ENCODE results near the gene KCND1. TPM values are rescaled to one million over a fixed set of nuclear protein-coding genes. Genes with fewer than 3 reads are reported as not detected.

Gene KCND1
- total RNA-seq, 1 experiment from 2014 or later: 0.51 TPM

DNA sequence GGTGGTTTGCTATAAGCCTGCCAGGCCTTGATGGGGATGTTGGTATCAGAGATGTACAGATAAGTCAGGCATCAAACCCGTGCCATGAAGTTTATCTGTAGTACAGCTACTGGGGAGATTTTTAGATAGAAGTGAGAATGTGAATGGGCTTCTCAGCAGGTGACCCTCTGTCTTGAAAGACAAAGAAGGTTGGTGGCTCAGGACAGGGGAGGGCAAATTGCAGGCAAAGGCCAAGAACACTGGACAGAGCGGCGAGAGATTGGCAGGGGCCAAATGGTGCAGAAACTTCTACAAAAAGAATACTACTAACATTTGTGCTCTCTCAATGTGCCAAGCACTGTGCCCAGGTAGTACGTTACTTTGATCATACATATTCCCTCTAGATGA lies 50.9 kb downstream of the KCND1 start:
- intact Hi-C loops (cut with micrococcal nuclease): no loop called here
- no peak overlapping the region for H3K9ac ChIP-seq (ENCODE audit: low read length)
- TF ChIP-seq CTCF (conservative IDR thresholded peaks at IDR 0.05; ENCODE audit: low read depth, low read length) (no peak), EZH2phosphoT487 (IDR thresholded peaks at IDR 0.05; ENCODE audit: borderline replicate concordance, low read length) (no peak), EZH2 (IDR thresholded peaks at IDR 0.05; ENCODE audit: low read length, unreplicated experiment) (no peak)
- no peaks in the 10 kb centered on the region for H3K9me2 ChIP-seq (replicated peaks; ENCODE audit: low read length)
- peaks cover 13% of the 10 kb centered on the region for H3K4me1 ChIP-seq (ENCODE audit: insufficient read depth, low read length)
- ATAC-seq (no peak), DNase-seq (no peak)
- no peaks in the 10 kb centered on the region for H4K20me1 ChIP-seq (ENCODE audit: low read length)
- H3K79me2 ChIP-seq (ENCODE audit: low read length): peaks cover 21% of the 10 kb centered on the region
- H3K4me3 ChIP-seq (ENCODE audit: low read length): no peak overlapping the region
- no peak overlapping the region for H2AFZ ChIP-seq (ENCODE audit: low read length)
- BruUV-seq (replicated peaks): no TSS peak
- H3F3A ChIP-seq (ENCODE audit: low read length, unreplicated experiment): no peaks in the 10 kb centered on the region
- H3K27me3 ChIP-seq (ENCODE audit: low read length): no peaks in the 10 kb centered on the region
- H3K9me3 ChIP-seq (ENCODE audit: low read length): no peaks in the 10 kb centered on the region
- ChIA-PET CTCF (no interaction called here), POLR2A (ENCODE audit: unreplicated experiment) (no interaction called here)
- H3K27ac ChIP-seq (ENCODE audit: low read length): no peak overlapping the region
- peaks cover 9% of the 10 kb centered on the region; the same call in 1 of the 2 replicates for H3K36me3 ChIP-seq (ENCODE audit: low read depth, low read length)
- H3K4me2 ChIP-seq (ENCODE audit: low read length): no peak overlapping the region

DNA sequence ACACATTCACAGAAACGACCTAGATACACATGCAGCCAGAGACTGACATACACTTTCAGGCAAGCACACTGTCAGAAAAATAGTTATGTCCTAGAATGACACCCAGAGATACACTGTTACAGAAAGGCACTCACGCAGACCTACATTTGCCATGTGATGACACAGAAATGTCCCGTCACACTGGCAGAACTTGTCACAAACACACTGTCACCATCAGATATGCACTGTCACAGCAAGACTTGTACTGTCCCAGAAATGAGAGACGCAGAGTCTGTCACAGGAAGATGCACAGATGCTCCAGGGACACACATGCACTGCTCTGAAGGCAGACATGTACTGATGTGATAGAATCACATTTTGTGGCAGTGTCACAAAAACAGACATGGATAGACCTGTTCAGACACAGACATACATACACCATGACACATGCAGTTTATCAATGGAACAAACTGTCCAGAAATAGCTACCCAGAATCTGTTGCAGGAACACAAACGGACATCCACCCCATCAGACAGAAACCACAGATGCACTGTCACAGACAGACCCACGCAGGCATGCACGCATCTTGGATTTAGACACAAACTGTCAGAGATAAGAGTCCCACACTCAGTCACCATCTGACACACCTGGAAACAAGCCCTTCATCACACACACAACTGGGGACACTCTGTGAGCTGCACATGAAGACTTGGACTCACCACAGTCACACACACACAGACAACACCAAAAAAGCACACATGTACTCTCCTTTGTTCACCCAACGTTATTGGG lies 51.5 kb downstream of the KCND1 start:
- ChIA-PET CTCF (no interaction called here), POLR2A (ENCODE audit: unreplicated experiment) (no interaction called here)
- peak; percentile 2; the same call in 1 of the 2 replicates for ATAC-seq
- Histone ChIP-seq H3K27ac (ENCODE audit: low read length) (no peak overlapping the region), H3K9ac (ENCODE audit: low read length) (no peak overlapping the region), H3K4me1 (ENCODE audit: insufficient read depth, low read length) (peaks cover 13% of the 10 kb centered on the region), H4K20me1 (ENCODE audit: low read length) (no peaks in the 10 kb centered on the region), H2AFZ (ENCODE audit: low read length) (no peak overlapping the region), H3K27me3 (ENCODE audit: low read length) (no peaks in the 10 kb centered on the region), H3K4me2 (ENCODE audit: low read length) (peak overlapping the region; percentile 98), H3K36me3 (ENCODE audit: low read depth, low read length) (peaks cover 9% of the 10 kb centered on the region; the same call in 1 of the 2 replicates), H3K4me3 (ENCODE audit: low read length) (peak overlapping the region; percentile 90; the same call in 1 of the 2 replicates), H3K79me2 (ENCODE audit: low read length) (peaks cover 27% of the 10 kb centered on the region), H3K9me3 (ENCODE audit: low read length) (no peaks in the 10 kb centered on the region), H3F3A (ENCODE audit: low read length, unreplicated experiment) (no peaks in the 10 kb centered on the region), H3K9me2 (replicated peaks; ENCODE audit: low read length) (no peaks in the 10 kb centered on the region)
- no peak for TF ChIP-seq EZH2phosphoT487 (IDR thresholded peaks at IDR 0.05; ENCODE audit: borderline replicate concordance, low read length)
- TF ChIP-seq EZH2 (IDR thresholded peaks at IDR 0.05; ENCODE audit: low read length, unreplicated experiment): no peak
- no peak for TF ChIP-seq CTCF (conservative IDR thresholded peaks at IDR 0.05; ENCODE audit: low read depth, low read length)
- intact Hi-C loops (cut with micrococcal nuclease): loop anchor here (1.0 to 5.0 kb wide), 3 partner anchors 37 to 158 kb away; partner anchors contain the start of genes GLOD5 and OTUD5
- no peak for DNase-seq
- BruUV-seq (replicated peaks): no TSS peak

- Histone ChIP-seq H3F3A (ENCODE audit: low read length, unreplicated experiment) (no peaks in the 10 kb centered on the region), H3K36me3 (ENCODE audit: low read depth, low read length) (peaks cover 14% of the 10 kb centered on the region; the same call in 1 of the 2 replicates), H3K9ac (ENCODE audit: low read length) (peak overlapping the region; percentile 8; the same call in 1 of the 2 replicates), H4K20me1 (ENCODE audit: low read length) (no peaks in the 10 kb centered on the region), H3K27me3 (ENCODE audit: low read length) (no peaks in the 10 kb centered on the region), H3K27ac (ENCODE audit: low read length) (no peak overlapping the region), H3K4me2 (ENCODE audit: low read length) (peak overlapping the region; percentile 98), H3K79me2 (ENCODE audit: low read length) (peaks cover 29% of the 10 kb centered on the region), H3K4me3 (ENCODE audit: low read length) (peak overlapping the region; percentile 90), H3K9me3 (ENCODE audit: low read length) (no peaks in the 10 kb centered on the region), H2AFZ (ENCODE audit: low read length) (peak overlapping the region; percentile 57), H3K4me1 (ENCODE audit: insufficient read depth, low read length) (peaks cover 13% of the 10 kb centered on the region), H3K9me2 (replicated peaks; ENCODE audit: low read length) (no peaks in the 10 kb centered on the region)
- intact Hi-C loops (cut with micrococcal nuclease): loop anchor here (1.0 to 5.0 kb wide), 3 partner anchors 38 to 157 kb away; partner anchors contain the start of genes GLOD5 and OTUD5
- ChIA-PET POLR2A (ENCODE audit: unreplicated experiment) (no interaction called here), CTCF (no interaction called here)
- TF ChIP-seq CTCF (conservative IDR thresholded peaks at IDR 0.05; ENCODE audit: low read depth, low read length): no peak
- ATAC-seq (peak; percentile 25), DNase-seq (no peak)
- no TSS peak for BruUV-seq (replicated peaks)
These were observed 52.2 kb downstream of the KCND1 start for GRCh38 chrX:48919360-48919841.

Data from PC-3 (cell line).